Naive thymus-derived CD4-positive, alpha-beta T cell (primary cell): ENCODE measurements around the gene SLC39A11. TPM values are rescaled to one million over a fixed set of nuclear protein-coding genes. Genes with fewer than 3 reads are reported as not detected.

Source experiments
- ATAC-seq: fragments of 150-1000 bp; cut with Tn5 transposase; 2 replicates; pipeline ENCODE4 v1.10.0; 2021; ENCODE audit warnings: mild to moderate bottlenecking, moderate library complexity
- CTCF ChIA-PET: fragments of 350-600 bp; sonication (Branson Sonifier 250); formaldehyde crosslinking; loops from one replicate; lab custom pipeline; 2021; ENCODE audit warnings: antibody characterized with exemption; lab: Charles Lee
- POLR2A ChIA-PET: fragments of 350-600 bp; sonication (Branson Sonifier 250); formaldehyde crosslinking; loops from one replicate; lab custom pipeline; 2021; ENCODE audit warnings: antibody characterized with exemption, inconsistent platforms; lab: Charles Lee
- DNase-seq, 9 donors: peaks; one replicate each; pipeline versions ENCODE4 v3.0.0 to v3.0.0-alpha.2; 2020 to 2022; ENCODE audit warnings: mixed read lengths in 1 of 9
- H3K27ac ChIP-seq: one replicate; pipeline ENCODE4 v1.7.0; 2013; ENCODE audit warnings: mild to moderate bottlenecking, low read depth, low read length, moderate library complexity
- H3K27me3 ChIP-seq, 2 donors: one replicate each; pipeline ENCODE4 v1.7.0; 2013; ENCODE audit warnings: low read length in 2 of 2, mild to moderate bottlenecking in 2 of 2, moderate library complexity in 2 of 2; ENCODE audit not compliant: control insufficient read depth in 2 of 2, insufficient read depth in 2 of 2
- H3K36me3 ChIP-seq, 3 experiments: 1 replicate in 2 of 3; 2 replicates in 1 of 3; pipeline ENCODE4 v1.7.0; 2013; ENCODE audit warnings: low read length in 3 of 3, mild to moderate bottlenecking in 3 of 3, moderate library complexity in 1 of 3; ENCODE audit not compliant: insufficient read depth in 3 of 3, control insufficient read depth in 2 of 3
- H3K4me1 ChIP-seq, 2 donors: one replicate each; pipeline ENCODE4 v1.7.0; 2013; ENCODE audit warnings: low read length in 2 of 2, mild to moderate bottlenecking in 2 of 2, moderate library complexity in 1 of 2; ENCODE audit not compliant: control insufficient read depth in 2 of 2, insufficient read depth in 2 of 2
- H3K4me3 ChIP-seq: 2 replicates; pipeline ENCODE4 v1.7.0; 2013; ENCODE audit warnings: mild to moderate bottlenecking, low read length
- H3K9me3 ChIP-seq, 3 experiments: 1 replicate in 2 of 3; 2 replicates in 1 of 3; pipeline ENCODE4 v1.7.0; 2013; ENCODE audit warnings: low read length in 3 of 3; ENCODE audit not compliant: control insufficient read depth in 2 of 3
- H3K27ac Mint-ChIP-seq, 9 donors: one replicate each; pipeline ENCODE4 v1.8.0; 2020 to 2022; ENCODE audit warnings: mixed read lengths in 9 of 9, mild to moderate bottlenecking in 8 of 9, moderate library complexity in 5 of 9, inconsistent platforms in 2 of 9
- H3K27me3 Mint-ChIP-seq, 5 donors: one replicate each; pipeline ENCODE4 v1.8.0; 2021 to 2022; ENCODE audit warnings: mixed read lengths in 5 of 5, mild to moderate bottlenecking in 1 of 5
- H3K36me3 Mint-ChIP-seq, 5 donors: one replicate each; pipeline ENCODE4 v1.8.0; 2020 to 2022; ENCODE audit warnings: mixed read lengths in 5 of 5, mild to moderate bottlenecking in 3 of 5, inconsistent platforms in 1 of 5
- H3K4me1 Mint-ChIP-seq, 7 donors: one replicate each; pipeline ENCODE4 v1.8.0; 2020 to 2022; ENCODE audit warnings: mixed read lengths in 7 of 7, mild to moderate bottlenecking in 3 of 7, inconsistent platforms in 1 of 7
- H3K4me3 Mint-ChIP-seq, 10 donors: one replicate each; pipeline ENCODE4 v1.8.0; 2020 to 2022; ENCODE audit warnings: mild to moderate bottlenecking in 10 of 10, mixed read lengths in 10 of 10, moderate library complexity in 6 of 10, inconsistent platforms in 2 of 10
- H3K9me3 Mint-ChIP-seq, 11 donors: one replicate each; pipeline ENCODE4 v1.8.0; 2020 to 2022; ENCODE audit warnings: mixed read lengths in 11 of 11, mild to moderate bottlenecking in 4 of 11, inconsistent platforms in 1 of 11, moderate library complexity in 1 of 11
- intact Hi-C, 2 donors: fragments of 100-400 bp; cut with micrococcal nuclease; formaldehyde crosslinking; loops; one replicate each; pipeline ENCODE4 v1.15.1; 2023
- polyA plus RNA-seq, 2 donors: library from polyadenylated mRNA; unstranded; fragments of 300-500 nt; fragmentation: Illumina TruSeq; gene quantifications; one replicate each; pipeline ENCODE4 v1.2.3, GENCODE V29; 2021
- total RNA-seq, 6 experiments: library from RNA in 5 of 6; stranded (reverse) in 5 of 6; gene quantifications; 1 replicate in 5 of 6; 2 replicates in 1 of 6; pipeline ENCODE4 v1.2.3 and lab custom pipeline; 2021 to 2026

Gene SLC39A11
- total and polyA plus RNA-seq, 7 experiments from 2014 or later, result 8.5 to 36.7 (median 19.8) TPM

GRCh38 chr17:72671016-72671415, 421.5 kb downstream of the SLC39A11 start:
- Mint-ChIP-seq H3K36me3 (peaks cover 10 to 24% (median 18%) of the 10 kb centered on the region in 5 donors), H3K9me3 (peaks cover 0 to 9% (median 0%) of the 10 kb centered on the region in 11 donors), H3K27me3 (no peaks in the 10 kb centered on the region), H3K4me1 (no peaks in the 10 kb centered on the region), H3K4me3 (no peak overlapping the region), H3K27ac (no peak overlapping the region)
- H3K27ac ChIP-seq, result no peak overlapping the region
- no peak overlapping the region for H3K4me3 ChIP-seq
- ChIA-PET CTCF (no interaction called here), POLR2A (no interaction called here)
- no peaks in the 10 kb centered on the region for H3K36me3 ChIP-seq
- no peaks in the 10 kb centered on the region for H3K27me3 ChIP-seq
- no peak for DNase-seq
- intact Hi-C loops, result no loop called here
- no peak for ATAC-seq
- H3K4me1 ChIP-seq, result no peaks in the 10 kb centered on the region
- H3K9me3 ChIP-seq, result no peaks in the 10 kb centered on the region

GRCh38 chr17:72667096-72668063, 425.1 kb downstream of the SLC39A11 start:
- ChIA-PET CTCF (no interaction called here), POLR2A (no interaction called here)
- H3K9me3 Mint-ChIP-seq, result peaks cover 0 to 7% (median 0%) of the 10 kb centered on the region in 11 donors
- DNase-seq (no peak), ATAC-seq (no peak)
- no peaks in the 10 kb centered on the region for H3K4me1 Mint-ChIP-seq
- Histone ChIP-seq H3K27me3 (no peaks in the 10 kb centered on the region), H3K36me3 (no peaks in the 10 kb centered on the region), H3K4me3 (no peak overlapping the region), H3K9me3 (no peaks in the 10 kb centered on the region), H3K27ac (no peak overlapping the region), H3K4me1 (no peaks in the 10 kb centered on the region)
- H3K4me3 Mint-ChIP-seq, result no peak overlapping the region
- peaks cover 2 to 15% (median 14%) of the 10 kb centered on the region in 5 donors for H3K36me3 Mint-ChIP-seq
- no peak overlapping the region for H3K27ac Mint-ChIP-seq
- intact Hi-C loops, result no loop called here
- no peaks in the 10 kb centered on the region for H3K27me3 Mint-ChIP-seq

- no peak for DNase-seq
- no peaks in the 10 kb centered on the region for H3K4me1 Mint-ChIP-seq
- ATAC-seq, result no peak
- Histone ChIP-seq H3K36me3 (no peaks in the 10 kb centered on the region), H3K9me3 (no peaks in the 10 kb centered on the region), H3K27me3 (no peaks in the 10 kb centered on the region), H3K4me3 (no peak overlapping the region), H3K4me1 (no peaks in the 10 kb centered on the region), H3K27ac (no peak overlapping the region)
- H3K27ac Mint-ChIP-seq, result no peak overlapping the region
- H3K4me3 Mint-ChIP-seq, result no peak overlapping the region
- intact Hi-C loops, result no loop called here
- no peaks in the 10 kb centered on the region for H3K27me3 Mint-ChIP-seq
- peaks cover 0 to 7% (median 0%) of the 10 kb centered on the region in 11 donors for H3K9me3 Mint-ChIP-seq
- peaks cover 2 to 15% (median 14%) of the 10 kb centered on the region in 5 donors for H3K36me3 Mint-ChIP-seq
- POLR2A ChIA-PET, result no interaction called here
- CTCF ChIA-PET, result no interaction called here
These were observed 426.3 kb downstream of the SLC39A11 start for GRCh38 chr17:72665852-72666851.

GRCh38 chr17:72662827-72663190, 429.7 kb downstream of the SLC39A11 start:
- H3K4me1 ChIP-seq, result no peaks in the 10 kb centered on the region
- no peaks in the 10 kb centered on the region for H3K27me3 ChIP-seq
- no peaks in the 10 kb centered on the region for H3K9me3 ChIP-seq
- Mint-ChIP-seq H3K4me3 (no peak overlapping the region), H3K9me3 (peaks cover 0 to 4% (median 0%) of the 10 kb centered on the region in 11 donors), H3K27me3 (no peaks in the 10 kb centered on the region), H3K27ac (no peak overlapping the region), H3K36me3 (peaks cover 0 to 10% (median 9%) of the 10 kb centered on the region in 5 donors), H3K4me1 (no peaks in the 10 kb centered on the region)
- intact Hi-C loops, result no loop called here
- H3K4me3 ChIP-seq, result no peak overlapping the region
- ATAC-seq (no peak), DNase-seq (no peak)
- CTCF ChIA-PET, result no interaction called here
- H3K27ac ChIP-seq, result no peak overlapping the region
- no peaks in the 10 kb centered on the region for H3K36me3 ChIP-seq
- POLR2A ChIA-PET, result no interaction called here

GRCh38 chr17:72661945-72662826, 430.3 kb downstream of the SLC39A11 start:
- no peaks in the 10 kb centered on the region for H3K27me3 Mint-ChIP-seq
- intact Hi-C loops, result no loop called here
- Histone ChIP-seq H3K27ac (no peak overlapping the region), H3K4me3 (no peak overlapping the region), H3K9me3 (no peaks in the 10 kb centered on the region), H3K27me3 (no peaks in the 10 kb centered on the region), H3K4me1 (no peaks in the 10 kb centered on the region), H3K36me3 (no peaks in the 10 kb centered on the region)
- H3K36me3 Mint-ChIP-seq, result peaks cover 0 to 10% (median 7%) of the 10 kb centered on the region in 5 donors
- POLR2A ChIA-PET, result no interaction called here
- H3K4me1 Mint-ChIP-seq, result no peaks in the 10 kb centered on the region
- no peak overlapping the region for H3K4me3 Mint-ChIP-seq
- CTCF ChIA-PET, result no interaction called here
- no peak overlapping the region for H3K27ac Mint-ChIP-seq
- no peak for DNase-seq
- no peak for ATAC-seq
- H3K9me3 Mint-ChIP-seq, result peaks cover 0 to 4% (median 0%) of the 10 kb centered on the region in 11 donors
